ENCODE measurements around the gene RAPGEF3.

Gene RAPGEF3

GRCh38 chr12:47725091-47725772 is 33.4 kb downstream of the RAPGEF3 start, which contains the start of gene ENDOU:
ENDOU (minus strand) TSS chr12:47725490; CDS start chr12:47725413, 77 bp downstream.
- no peak for DNase-seq

DNA sequence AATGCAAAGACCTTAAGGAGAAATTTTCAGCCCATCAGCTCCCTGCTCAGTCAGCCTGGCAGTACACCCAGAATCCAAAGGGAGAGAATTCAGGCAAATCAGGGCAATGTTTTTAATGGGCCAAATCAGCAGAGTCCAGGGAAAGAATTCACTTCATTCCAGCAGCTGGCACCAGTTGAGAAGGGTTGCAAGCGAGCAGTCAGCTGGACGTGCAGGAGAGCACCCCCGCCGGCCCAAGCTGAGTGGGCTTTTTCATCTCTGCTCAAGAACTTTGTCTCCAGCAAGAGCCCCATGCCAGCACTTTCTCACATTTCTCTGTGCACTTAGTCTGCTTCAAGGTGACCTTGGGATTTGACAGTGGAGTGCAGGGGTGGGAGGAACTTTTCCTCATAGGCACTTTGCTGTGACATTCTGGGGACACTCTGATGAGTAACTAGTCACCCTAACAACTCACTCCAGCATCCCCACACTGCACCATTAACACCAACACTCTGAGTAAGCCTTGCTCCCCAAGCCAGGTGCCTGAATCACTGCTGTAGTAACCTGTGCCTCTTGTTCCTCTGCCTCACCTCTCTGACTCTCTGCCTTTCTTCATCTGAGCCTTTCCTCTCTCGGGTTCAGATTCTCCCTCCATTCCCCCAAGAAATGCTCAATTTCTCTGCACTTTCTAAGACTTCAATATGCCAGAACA is 35.6 kb downstream of the RAPGEF3 start:
- peak in 22 of 51 donors; percentile 20 to 75 (median 40) for DNase-seq

DNA sequence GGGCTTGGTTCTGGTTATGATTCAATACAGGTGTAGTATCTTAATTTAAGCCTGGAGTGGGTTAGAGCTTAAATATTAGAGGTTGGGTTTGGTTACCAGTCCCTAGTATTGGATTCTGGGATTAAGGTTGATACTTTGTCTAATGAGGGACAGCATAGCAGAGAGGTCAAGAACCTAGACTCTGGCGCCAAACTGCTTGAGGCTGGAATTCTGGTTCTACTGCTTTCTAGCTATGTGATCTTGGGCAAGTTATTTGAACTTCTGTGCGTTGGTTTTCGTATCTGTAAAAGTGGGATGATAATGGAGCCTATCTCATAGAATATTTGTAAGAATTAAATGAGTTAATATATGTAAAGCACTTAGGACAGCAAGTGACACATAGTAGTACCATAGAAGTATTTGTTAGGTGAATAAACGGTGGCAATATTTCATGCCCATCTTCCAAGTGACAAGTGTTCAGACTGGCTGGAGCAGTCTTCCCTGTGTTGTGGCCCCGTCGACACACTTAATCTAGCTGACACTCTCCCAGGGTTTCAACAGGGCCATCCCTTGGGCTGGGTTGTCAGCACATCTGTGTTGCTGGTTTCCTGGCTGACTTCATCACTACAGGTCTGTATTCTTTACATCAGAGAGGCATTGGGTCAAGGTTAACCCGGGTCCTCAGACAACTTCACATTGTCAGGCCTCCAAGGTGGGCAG is 36.4 kb downstream of the RAPGEF3 start:
- DNase-seq: no peak

DNA sequence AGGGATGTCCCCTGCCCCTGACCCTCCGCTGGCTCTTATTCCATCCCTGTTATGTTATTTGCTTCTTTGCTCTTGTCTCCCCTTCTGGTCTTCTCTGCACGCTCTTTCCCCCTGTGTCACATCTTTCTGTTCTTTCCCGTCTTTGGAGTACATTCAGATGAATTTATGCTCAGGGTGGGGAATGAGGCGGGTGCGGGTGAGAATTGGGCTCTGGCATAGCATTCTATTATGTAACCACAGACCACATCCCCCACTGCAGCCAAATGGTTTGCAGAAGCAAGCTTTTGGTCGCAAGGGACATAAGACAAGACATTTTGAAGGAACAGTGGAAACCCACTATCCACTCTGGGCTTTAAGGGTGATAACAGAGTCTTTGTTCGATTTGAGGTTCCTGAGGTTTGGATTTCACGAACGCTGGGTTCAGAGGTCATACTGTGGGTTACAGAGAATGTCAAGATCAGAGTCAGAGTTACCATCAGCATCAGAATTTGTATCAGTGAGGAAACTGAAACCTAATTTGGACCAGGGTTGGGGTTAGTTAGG is 37.2 kb downstream of the RAPGEF3 start:
- DNase-seq: no peak

DNA sequence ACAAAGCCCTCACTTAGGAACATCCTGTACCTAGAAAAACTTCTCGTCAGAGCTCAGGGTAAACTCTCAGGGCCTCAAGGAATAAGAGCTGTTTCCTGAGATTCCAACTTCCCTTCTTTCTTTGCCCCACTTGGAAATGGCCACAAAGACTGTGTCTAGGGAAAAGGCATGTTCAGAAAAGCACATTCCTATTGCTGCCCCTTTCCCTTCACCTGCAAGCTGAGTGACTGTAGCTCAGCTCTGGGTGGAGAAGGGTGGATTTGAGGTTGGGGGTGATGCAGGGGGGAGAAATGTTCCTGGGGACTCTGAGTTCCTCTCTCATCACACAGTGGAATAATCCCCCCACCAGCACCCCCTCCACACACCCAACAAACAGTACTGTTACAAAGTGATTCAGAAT is 40.1 kb downstream of the RAPGEF3 start:
- no peak for DNase-seq

GRCh38 chr12:47717443-47718193 is 41.1 kb downstream of the RAPGEF3 start:
- DNase-seq: peak in 47 of 51 donors; percentile 18 to 90 (median 73)

DNA sequence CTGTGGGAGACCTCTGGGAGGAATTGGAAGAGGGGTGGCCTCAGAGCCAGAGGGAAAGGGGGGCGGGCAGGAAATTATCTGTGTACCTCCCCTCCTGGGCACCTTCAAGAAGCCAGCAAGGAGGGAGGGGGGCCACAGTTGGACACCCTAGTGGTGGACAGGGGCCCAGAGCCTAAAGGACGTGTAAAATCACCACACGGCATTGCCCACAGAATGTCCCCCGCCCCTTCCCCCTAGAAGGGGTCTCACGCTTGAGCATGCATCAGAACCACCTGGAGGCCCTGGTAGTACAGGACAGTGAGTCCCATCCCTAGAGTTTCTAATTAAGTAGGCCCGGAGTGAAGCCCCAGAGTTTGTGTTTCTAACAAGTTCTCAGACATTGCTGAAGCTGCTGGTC is 41.6 kb downstream of the RAPGEF3 start:
- DNase-seq: no peak

GRCh38 chr12:47715877-47716548 is 42.7 kb downstream of the RAPGEF3 start:
- no peak for DNase-seq

- DNase-seq: peak in 47 of 51 donors; percentile 25 to 93 (median 63)
These were observed 43.2 kb downstream of the RAPGEF3 start for GRCh38 chr12:47715393-47715876.

GRCh38 chr12:47714826-47715386 is 43.8 kb downstream of the RAPGEF3 start:
- no peak for DNase-seq

DNA sequence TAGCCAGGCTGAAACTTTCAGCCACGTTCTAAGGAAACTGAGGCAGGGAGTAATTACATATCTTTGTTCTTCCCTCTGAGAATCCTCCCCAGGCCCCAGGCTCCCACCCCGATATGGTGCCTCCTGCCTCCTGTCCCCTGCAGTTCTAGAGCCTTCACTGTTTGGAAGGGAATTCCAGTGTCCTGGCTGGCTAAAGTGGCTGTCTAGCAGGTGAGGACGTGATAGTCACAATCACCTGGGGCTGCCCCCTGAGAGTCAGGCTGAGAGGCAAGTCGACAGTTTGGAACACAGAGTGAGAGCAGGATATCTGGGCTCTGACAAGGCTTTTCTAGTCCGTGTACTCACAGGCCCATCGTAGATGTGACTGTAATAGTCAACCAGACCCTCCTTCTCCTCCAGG is 46.5 kb downstream of the RAPGEF3 start:
- DNase-seq: no peak

DNA sequence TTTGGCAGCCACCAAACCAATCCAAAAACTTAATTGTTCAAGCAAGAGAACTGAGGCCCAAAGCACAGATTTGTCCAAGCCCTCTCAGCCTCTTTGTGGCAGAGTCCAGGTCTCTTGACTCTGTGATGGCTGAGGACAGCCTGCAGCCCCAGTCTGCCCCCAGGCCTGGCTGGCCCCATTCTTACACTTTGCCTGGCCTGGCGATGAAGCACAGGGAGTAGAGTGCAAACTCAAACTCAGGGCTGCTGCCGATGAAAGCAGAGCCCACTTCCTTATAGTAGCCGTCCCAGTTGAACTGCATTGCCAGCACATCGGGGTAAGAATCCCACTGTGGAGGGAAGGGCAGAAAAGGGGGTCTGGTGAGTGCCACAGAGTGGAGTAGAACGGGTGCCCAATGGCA is 47.2 kb downstream of the RAPGEF3 start:
- DNase-seq: no peak

DNA sequence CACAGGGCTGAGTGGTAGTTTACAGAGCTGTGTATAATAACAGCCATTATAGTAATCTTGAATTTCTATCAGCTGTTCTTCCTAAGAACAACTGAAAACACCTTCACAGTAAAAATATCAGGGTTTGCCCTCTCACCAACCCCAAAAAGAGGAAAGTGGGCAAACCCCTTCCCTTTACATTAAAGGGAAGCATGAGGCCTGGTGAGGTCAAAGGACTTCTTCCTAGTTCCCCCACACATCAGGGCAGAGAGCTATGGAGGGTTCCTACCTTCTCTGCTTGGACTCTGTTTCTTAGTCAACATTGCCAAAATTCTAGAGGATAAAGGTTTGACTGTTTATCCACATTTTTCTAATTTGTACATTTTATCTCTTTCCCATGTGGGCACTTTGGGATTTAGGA is 48.4 kb downstream of the RAPGEF3 start:
- no peak for DNase-seq

DNA sequence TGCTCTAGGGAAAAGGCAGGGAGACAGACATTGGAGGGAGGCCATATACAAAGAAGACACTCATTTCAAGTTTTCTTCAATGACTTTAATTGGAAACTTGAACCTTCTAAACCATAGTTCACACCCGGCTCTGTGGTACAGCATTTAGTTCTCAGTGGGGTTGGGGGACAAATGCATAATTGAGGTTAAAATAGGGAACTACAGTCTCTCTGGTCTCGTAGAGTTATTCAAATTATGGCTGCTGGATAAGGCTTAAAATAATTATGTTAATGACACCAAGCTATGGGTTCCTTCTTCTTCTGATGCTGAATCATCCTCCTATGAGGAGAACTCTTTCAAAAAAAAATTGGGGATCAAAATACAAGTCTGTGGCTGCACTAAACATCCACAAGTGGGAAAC is 49.0 kb downstream of the RAPGEF3 start:
- DNase-seq: no peak

DNA sequence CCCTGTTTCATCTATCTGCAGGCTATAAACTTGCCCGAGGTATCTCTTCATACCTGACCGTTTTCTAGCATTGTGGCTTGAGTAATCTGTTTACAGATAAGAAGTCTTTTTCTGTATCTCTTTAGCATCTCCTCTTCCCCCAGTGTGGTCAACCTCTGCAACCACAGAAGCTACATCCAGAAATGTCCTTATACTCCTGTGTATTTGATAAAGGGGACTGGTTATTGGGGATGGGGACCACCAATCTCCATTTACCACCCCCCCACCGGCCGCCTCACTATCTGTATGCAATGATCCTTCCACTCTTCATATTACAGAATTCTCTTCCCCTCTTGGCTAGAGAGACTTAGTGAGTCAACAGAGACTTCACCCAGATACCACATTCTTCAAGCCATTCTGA is 49.4 kb downstream of the RAPGEF3 start:
- DNase-seq: no peak

- no peak for DNase-seq
These were observed 50.7 kb downstream of the RAPGEF3 start for GRCh38 chr12:47707905-47708543.

GRCh38 chr12:47707355-47707754 is 51.3 kb downstream of the RAPGEF3 start:
- DNase-seq: no peak

DNA sequence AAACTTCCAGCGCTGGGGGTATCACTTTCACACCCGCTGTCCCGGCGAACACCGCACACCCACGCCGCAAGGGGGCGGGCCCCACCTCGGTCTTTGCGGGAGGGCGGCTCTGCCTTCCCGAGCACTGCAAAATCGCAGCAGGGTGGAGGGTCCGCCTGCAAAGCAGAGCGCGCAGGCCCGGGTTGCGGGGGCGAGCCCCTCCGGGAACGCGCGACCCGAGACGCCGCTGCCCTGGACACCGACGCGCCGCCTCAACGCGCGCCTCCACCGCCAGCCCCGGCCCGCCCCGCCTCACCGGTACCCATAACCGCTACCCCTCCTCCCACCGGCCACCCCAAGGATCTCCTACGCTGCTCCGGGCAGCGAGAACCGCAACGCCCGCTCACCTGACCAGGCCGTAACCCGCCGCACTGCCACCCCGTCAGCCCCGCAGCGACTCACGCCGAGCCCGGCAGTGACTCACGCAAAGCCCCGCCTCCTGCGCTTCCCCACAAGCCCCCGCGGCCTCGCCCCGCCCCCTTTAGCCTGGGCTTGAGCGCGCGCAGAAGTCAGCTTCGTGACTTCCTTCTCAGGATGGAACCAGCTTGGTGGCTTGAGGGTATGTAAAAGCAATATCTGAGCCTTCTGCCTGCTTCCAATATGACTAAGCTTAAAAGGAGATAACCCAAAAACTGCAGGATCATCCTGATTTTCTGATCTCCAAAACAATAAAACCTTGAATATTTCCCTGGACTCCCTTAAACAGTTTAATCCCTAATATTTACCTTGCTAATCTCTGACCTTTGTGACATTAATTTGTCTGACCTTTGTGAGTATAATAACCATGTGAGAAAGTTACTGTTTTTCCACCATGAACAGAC is 52.9 kb downstream of the RAPGEF3 start, which contains the start of gene RPAP3:
RPAP3 (minus strand) TSS at position 465 of the 860 bp plus-strand sequence. CDS start 3,190 bp downstream, outside the sequence.
- DNase-seq: peak; percentile 55 to 94 (median 87)

- DNase-seq: no peak
These were observed 53.5 kb downstream of the RAPGEF3 start for GRCh38 chr12:47705229-47705565.

Data from hypothalamus (tissue), 51 donors.